GM12892 (cell line): ENCODE results near the gene ATP9A.
"Not testable (repeated sequence)": the region's sequence is repeated elsewhere in the genome, so short reads cannot be mapped to it uniquely, and the experiment has no call there.

ENCODE experiments used
- POLR2A ChIP-seq: IDR thresholded peaks from 2 replicates; pipeline ENCODE4 v1.6.1; 2011; ENCODE audit warnings: low read depth, low read length, control low read depth
- POLR2AphosphoS5 ChIP-seq: IDR thresholded peaks from 2 replicates; pipeline ENCODE4 v1.6.1; 2011; ENCODE audit warnings: low read depth, low read length, control low read depth
- TAF1 ChIP-seq: IDR thresholded peaks from 2 replicates; pipeline ENCODE4 v1.6.1; 2011; ENCODE audit warnings: low read depth, mild to moderate bottlenecking, control low read depth, low read length, borderline replicate concordance

DNA sequence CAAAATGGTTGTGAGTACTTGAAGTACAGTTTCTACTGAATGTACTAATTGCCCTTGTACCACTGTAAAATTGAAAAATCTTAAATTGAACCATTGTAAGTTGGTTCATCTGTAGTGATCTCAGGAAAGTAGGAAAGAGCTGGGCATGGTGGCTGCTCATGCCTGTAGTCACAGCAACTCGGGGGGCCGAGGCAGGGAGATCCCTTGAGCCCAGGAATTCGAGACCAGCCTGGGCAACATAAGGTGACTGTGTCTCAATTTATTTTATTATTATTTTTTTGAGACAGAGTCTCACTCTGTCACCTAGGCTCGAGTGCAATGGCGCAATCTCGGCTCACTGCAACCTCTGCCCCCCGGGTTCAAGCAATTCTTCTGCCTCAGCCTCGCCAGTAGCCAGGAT is 48.7 kb upstream of the ATP9A start:
- not testable (repeated sequence) for TF ChIP-seq TAF1, POLR2AphosphoS5, POLR2A
